ENCODE measurements around the gene CHD9. TPM values are rescaled to one million over a fixed set of nuclear protein-coding genes. Genes with fewer than 3 reads are reported as not detected.

CHD9 gene
- total RNA-seq, 4 donors from 2014 or later: 49.2 to 85.7 (median 67.7) TPM

GRCh38 chr16:53099318-53100130, 44.7 kb downstream of the CHD9 start:
- peak overlapping the region; percentile 33 for H3K4me3 ChIP-seq (ENCODE audit: low read depth, poor library complexity, severe bottlenecking)
- intact Hi-C loops (cut with DNase I; ENCODE audit: low total_unique reads): no loop called here
- WGBS, 2 donors: 0 to 1% methylated on average over 25 to 26 of the region's 26 CpGs
- no peak for TF ChIP-seq POLR2A (IDR thresholded peaks at IDR 0.05)
- TF ChIP-seq, protein P1, sequence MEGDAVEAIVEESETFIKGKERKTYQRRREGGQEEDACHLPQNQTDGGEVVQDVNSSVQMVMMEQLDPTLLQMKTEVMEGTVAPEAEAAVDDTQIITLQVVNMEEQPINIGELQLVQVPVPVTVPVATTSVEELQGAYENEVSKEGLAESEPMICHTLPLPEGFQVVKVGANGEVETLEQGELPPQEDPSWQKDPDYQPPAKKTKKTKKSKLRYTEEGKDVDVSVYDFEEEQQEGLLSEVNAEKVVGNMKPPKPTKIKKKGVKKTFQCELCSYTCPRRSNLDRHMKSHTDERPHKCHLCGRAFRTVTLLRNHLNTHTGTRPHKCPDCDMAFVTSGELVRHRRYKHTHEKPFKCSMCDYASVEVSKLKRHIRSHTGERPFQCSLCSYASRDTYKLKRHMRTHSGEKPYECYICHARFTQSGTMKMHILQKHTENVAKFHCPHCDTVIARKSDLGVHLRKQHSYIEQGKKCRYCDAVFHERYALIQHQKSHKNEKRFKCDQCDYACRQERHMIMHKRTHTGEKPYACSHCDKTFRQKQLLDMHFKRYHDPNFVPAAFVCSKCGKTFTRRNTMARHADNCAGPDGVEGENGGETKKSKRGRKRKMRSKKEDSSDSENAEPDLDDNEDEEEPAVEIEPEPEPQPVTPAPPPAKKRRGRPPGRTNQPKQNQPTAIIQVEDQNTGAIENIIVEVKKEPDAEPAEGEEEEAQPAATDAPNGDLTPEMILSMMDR (IDR thresholded peaks at IDR 0.05): no peak
- DNase-seq (ENCODE audit: low spot score in 2 of 2): peak; percentile 89 to 97

- TF ChIP-seq, protein P1 (IDR thresholded peaks at IDR 0.05): no peak
- no peak for TF ChIP-seq POLR2A (IDR thresholded peaks at IDR 0.05)
- no peak for DNase-seq (ENCODE audit: low spot score in 2 of 2)
- WGBS, 2 donors: 55 to 56% methylated on average over 9 of the region's 9 CpGs
- no peak overlapping the region for H3K4me3 ChIP-seq (ENCODE audit: low read depth, poor library complexity, severe bottlenecking)
- intact Hi-C loops (cut with DNase I; ENCODE audit: low total_unique reads): no loop called here
These were observed 45.4 kb downstream of the CHD9 start for GRCh38 chr16:53100131-53100748.

DNA sequence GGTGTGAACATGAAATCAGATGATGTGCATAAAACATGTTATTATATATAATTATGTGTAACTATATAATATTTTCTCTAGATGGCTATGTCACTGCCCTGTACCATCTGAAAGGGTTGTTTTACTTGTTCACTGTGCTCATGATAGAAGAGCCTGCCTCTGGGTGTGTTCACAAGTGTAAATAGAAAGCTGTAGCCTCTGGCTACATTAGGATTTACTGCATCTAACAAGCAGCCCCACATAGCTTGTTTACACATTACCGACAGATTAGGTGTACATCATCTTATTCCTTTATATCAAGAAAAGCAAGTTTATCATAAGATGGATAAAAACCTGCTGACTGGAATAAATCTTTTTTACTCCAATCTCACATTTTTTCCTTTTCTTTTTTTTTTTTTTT, 46.1 kb downstream of the CHD9 start:
- TF ChIP-seq POLR2A (IDR thresholded peaks at IDR 0.05): no peak
- TF ChIP-seq, protein P1 (IDR thresholded peaks at IDR 0.05): no peak
- WGBS, 2 donors: 69 to 74% methylated on average over 1 of the region's 1 CpG
- no peak for DNase-seq (ENCODE audit: low spot score in 2 of 2)

GRCh38 chr16:53103811-53104210, 49.0 kb downstream of the CHD9 start:
- intact Hi-C loops (cut with DNase I; ENCODE audit: low total_unique reads): no loop called here
- no peak for DNase-seq (ENCODE audit: low spot score in 2 of 2)
- WGBS, 2 donors: 72 to 78% methylated on average over 4 of the region's 4 CpGs
- TF ChIP-seq, protein P1 (IDR thresholded peaks at IDR 0.05): no peak
- no peak for TF ChIP-seq POLR2A (IDR thresholded peaks at IDR 0.05)
- no peak overlapping the region for H3K4me3 ChIP-seq (ENCODE audit: low read depth, poor library complexity, severe bottlenecking)

More for the DNA sequence above, 46.1 kb downstream of the CHD9 start:
- intact Hi-C loops (cut with DNase I; ENCODE audit: low total_unique reads): no loop called here
- no peak overlapping the region for H3K4me3 ChIP-seq (ENCODE audit: low read depth, poor library complexity, severe bottlenecking)

DNA sequence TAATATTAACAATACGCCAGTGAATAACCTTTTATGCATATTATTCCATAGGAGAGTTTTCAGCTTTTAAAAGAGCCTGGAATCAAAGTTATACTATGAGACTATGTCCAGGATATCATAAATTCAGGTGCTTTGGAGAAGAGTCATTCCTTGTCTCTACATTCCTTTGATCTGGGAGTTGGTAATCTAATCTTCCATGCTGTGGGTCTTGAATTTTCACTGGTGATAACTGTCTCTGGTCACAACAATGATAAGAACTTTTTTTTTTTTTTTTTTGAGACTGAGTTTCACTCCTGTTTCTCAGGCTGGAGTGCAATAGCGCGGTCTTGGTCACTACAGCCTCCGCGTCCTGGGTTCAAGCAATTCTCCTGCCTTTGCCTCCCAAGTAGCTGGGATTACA, 50.8 kb downstream of the CHD9 start:
- H3K4me3 ChIP-seq (ENCODE audit: low read depth, poor library complexity, severe bottlenecking): no peak overlapping the region
- intact Hi-C loops (cut with DNase I; ENCODE audit: low total_unique reads): no loop called here
- TF ChIP-seq, protein P1 (IDR thresholded peaks at IDR 0.05): no peak
- no peak for DNase-seq (ENCODE audit: low spot score in 2 of 2)
- 97 to 98% methylated on average over 5 of the region's 5 CpGs for WGBS, 2 donors
